Activated naive CD4-positive, alpha-beta T cell treated with Interleukin-2 at 50 U/mL for 16 hours (primary cell): Measurements from ENCODE around the gene ST14.
"Not testable (repeated sequence)": the region's sequence is repeated elsewhere in the genome, so short reads cannot be mapped to it uniquely, and the experiment has no call there.

Experiments
- DNase-seq: peaks from one replicate; pipeline ENCODE4 v3.0.0-alpha.2; 2020

Gene ST14

GRCh38 chr11:130165601-130166456, 6.2 kb downstream of the ST14 start:
- no peak for DNase-seq

- no peak for DNase-seq
These were observed 6.8 kb downstream of the ST14 start for GRCh38 chr11:130166457-130166784.

GRCh38 chr11:130167146-130167545, 7.6 kb downstream of the ST14 start:
- DNase-seq: no peak

GRCh38 chr11:130168105-130168504, 8.5 kb downstream of the ST14 start:
- DNase-seq: no peak

- no peak for DNase-seq
These were observed 10.8 kb downstream of the ST14 start for GRCh38 chr11:130170345-130170744.

GRCh38 chr11:130171534-130171933, 12.0 kb downstream of the ST14 start:
- no peak for DNase-seq

- DNase-seq: not testable (repeated sequence)
These were observed 12.4 kb downstream of the ST14 start for GRCh38 chr11:130172001-130172400.

GRCh38 chr11:130174642-130175041, 15.1 kb downstream of the ST14 start:
- DNase-seq: no peak

GRCh38 chr11:130175898-130176297, 16.3 kb downstream of the ST14 start:
- DNase-seq: no peak

GRCh38 chr11:130177782-130178181, 18.2 kb downstream of the ST14 start:
- DNase-seq: no peak

GRCh38 chr11:130178441-130179339, 19.1 kb downstream of the ST14 start:
- no peak for DNase-seq

GRCh38 chr11:130179396-130180306, 20.1 kb downstream of the ST14 start:
- no peak for DNase-seq

- DNase-seq: no peak
These were observed 20.9 kb downstream of the ST14 start for GRCh38 chr11:130180491-130180890.

GRCh38 chr11:130180896-130181294, 21.3 kb downstream of the ST14 start:
- no peak for DNase-seq

GRCh38 chr11:130181295-130182272, 22.0 kb downstream of the ST14 start:
- DNase-seq: no peak

GRCh38 chr11:130183878-130184610, 24.5 kb downstream of the ST14 start:
- no peak for DNase-seq

GRCh38 chr11:130187096-130187495, 27.5 kb downstream of the ST14 start:
- DNase-seq: no peak

GRCh38 chr11:130188047-130188446, 28.5 kb downstream of the ST14 start:
- DNase-seq: no peak

- DNase-seq: no peak
These were observed 29.2 kb downstream of the ST14 start for GRCh38 chr11:130188585-130189347.
